Liver (tissue), 3 donors: ENCODE results near the gene LRRC74B.

Experiments
- CTCF ChIP-seq: fragments of 150-350 bp; IDR thresholded peaks from 2 replicates; pipeline ENCODE4 v1.5.1; 2017; ENCODE audit warnings: improper control_type of control experiment, low read depth, low read length; ENCODE audit not compliant: missing input control
- EGR1 ChIP-seq, 2 donors: IDR thresholded peaks; 2 replicates each; pipeline ENCODE4 v1.6.1; 2016 to 2018; ENCODE audit warnings: antibody characterized with exemption in 2 of 2, low read depth in 2 of 2
- FOXA1 ChIP-seq: IDR thresholded peaks from 2 replicates; pipeline ENCODE4 v1.6.1; 2016; ENCODE audit warnings: antibody characterized with exemption
- GABPA ChIP-seq, 2 donors: IDR thresholded peaks in 1 of 2; conservative IDR thresholded peaks in 1 of 2; 2 replicates each; pipeline ENCODE4 v1.6.1; 2016; ENCODE audit warnings: antibody characterized with exemption in 2 of 2, mild to moderate bottlenecking in 1 of 2, moderate library complexity in 1 of 2
- HNF4A ChIP-seq, 2 donors: conservative IDR thresholded peaks; 2 replicates each; pipeline ENCODE4 v1.6.1; 2016; ENCODE audit warnings: antibody characterized with exemption in 2 of 2, mild to moderate bottlenecking in 2 of 2
- JUND ChIP-seq, 2 donors: IDR thresholded peaks; 2 replicates each; pipeline ENCODE4 v1.6.1; 2016; ENCODE audit warnings: antibody characterized with exemption in 2 of 2
- MAX ChIP-seq: IDR thresholded peaks from 2 replicates; pipeline ENCODE4 v1.6.1; 2016; ENCODE audit warnings: antibody characterized with exemption
- RAD21 ChIP-seq, 2 donors: IDR thresholded peaks; 2 replicates each; pipeline ENCODE4 v1.6.1; 2016; ENCODE audit warnings: antibody characterized with exemption in 2 of 2, mild to moderate bottlenecking in 2 of 2
- REST ChIP-seq: IDR thresholded peaks from 2 replicates; pipeline ENCODE4 v1.6.1; 2016; ENCODE audit warnings: antibody characterized with exemption, mild to moderate bottlenecking
- SP1 ChIP-seq: IDR thresholded peaks from 2 replicates; pipeline ENCODE4 v1.6.1; 2018; ENCODE audit warnings: antibody characterized with exemption, mild to moderate bottlenecking
- TAF1 ChIP-seq: conservative IDR thresholded peaks from 2 replicates; pipeline ENCODE4 v1.6.1; 2016; ENCODE audit warnings: antibody characterized with exemption, mild to moderate bottlenecking
- YY1 ChIP-seq: IDR thresholded peaks from 2 replicates; pipeline ENCODE4 v1.6.1; 2016; ENCODE audit warnings: antibody characterized with exemption, mild to moderate bottlenecking
- ZBTB33 ChIP-seq: IDR thresholded peaks from 2 replicates; pipeline ENCODE4 v1.6.1; 2016; ENCODE audit warnings: antibody characterized with exemption
- donor health status: healthy.
- donor health status: healthy.

GRCh38 chr22:21003782-21004181 lies 42.0 kb upstream of the LRRC74B start:
- TF ChIP-seq CTCF, result no peak
- no peak for TF ChIP-seq FOXA1
- no peak for TF ChIP-seq RAD21 (IDR thresholded peaks at IDR 0.05)
- TF ChIP-seq TAF1, result no peak
- no peak for TF ChIP-seq YY1
- no peak for TF ChIP-seq MAX
- TF ChIP-seq GABPA (IDR thresholded peaks at IDR 0.05 in 1 of 2, conservative IDR thresholded peaks at IDR 0.05 in 1 of 2), result no peak
- TF ChIP-seq HNF4A (conservative IDR thresholded peaks at IDR 0.05), result no peak
- TF ChIP-seq EGR1 (IDR thresholded peaks at IDR 0.05; ENCODE audit: low read depth in 2 of 2), result no peak
- TF ChIP-seq REST, result no peak
- no peak for TF ChIP-seq JUND (IDR thresholded peaks at IDR 0.05)
- TF ChIP-seq SP1, result no peak
- no peak for TF ChIP-seq ZBTB33
